ENCODE measurements around the gene OSTN.

OSTN gene

GRCh38 chr3:191255156-191255555 is 56.1 kb downstream of the OSTN start:
- no peak for DNase-seq (ENCODE audit: low read depth)
- TF ChIP-seq CTCF (IDR thresholded peaks at IDR 0.05; ENCODE audit: insufficient read depth, low read depth, low read length, missing control alignments), result no peak
- H3K4me3 ChIP-seq (ENCODE audit: low read length), result no peak overlapping the region

- no peak for DNase-seq (ENCODE audit: low read depth)
- TF ChIP-seq CTCF (IDR thresholded peaks at IDR 0.05; ENCODE audit: insufficient read depth, low read depth, low read length, missing control alignments), result no peak
- no peak overlapping the region for H3K4me3 ChIP-seq (ENCODE audit: low read length)
Observed at GRCh38 chr3:191256405-191256804, 57.4 kb downstream of the OSTN start.

GRCh38 chr3:191257286-191257685 is 58.2 kb downstream of the OSTN start:
- no peak for DNase-seq (ENCODE audit: low read depth)
- H3K4me3 ChIP-seq (ENCODE audit: low read length), result no peak overlapping the region
- no peak for TF ChIP-seq CTCF (IDR thresholded peaks at IDR 0.05; ENCODE audit: insufficient read depth, low read depth, low read length, missing control alignments)

GRCh38 chr3:191259486-191259885 is 60.4 kb downstream of the OSTN start:
- DNase-seq (ENCODE audit: low read depth), result no peak
- TF ChIP-seq CTCF (IDR thresholded peaks at IDR 0.05; ENCODE audit: insufficient read depth, low read depth, low read length, missing control alignments), result no peak
- H3K4me3 ChIP-seq (ENCODE audit: low read length), result no peak overlapping the region

- no peak overlapping the region for H3K4me3 ChIP-seq (ENCODE audit: low read length)
- DNase-seq (ENCODE audit: low read depth), result no peak
- no peak for TF ChIP-seq CTCF (IDR thresholded peaks at IDR 0.05; ENCODE audit: insufficient read depth, low read depth, low read length, missing control alignments)
Observed at GRCh38 chr3:191260431-191261303, 61.6 kb downstream of the OSTN start.

GRCh38 chr3:191261304-191261638 is 62.2 kb downstream of the OSTN start:
- TF ChIP-seq CTCF (IDR thresholded peaks at IDR 0.05; ENCODE audit: insufficient read depth, low read depth, low read length, missing control alignments), result no peak
- no peak for DNase-seq (ENCODE audit: low read depth)
- H3K4me3 ChIP-seq (ENCODE audit: low read length), result no peak overlapping the region

- no peak overlapping the region for H3K4me3 ChIP-seq (ENCODE audit: low read length)
- TF ChIP-seq CTCF (IDR thresholded peaks at IDR 0.05; ENCODE audit: insufficient read depth, low read depth, low read length, missing control alignments), result no peak
- DNase-seq (ENCODE audit: low read depth), result no peak
Observed at GRCh38 chr3:191262650-191263049, 63.6 kb downstream of the OSTN start.
